ENCODE measurements around the gene TYW5.
"Not testable (repeated sequence)": the region's sequence is repeated elsewhere in the genome, so short reads cannot be mapped to it uniquely, and the experiment has no call there.

Gene TYW5

GRCh38 chr2:199914372-199914958, 40.8 kb downstream of the TYW5 start:
- no peak for DNase-seq (ENCODE audit: low read depth)

GRCh38 chr2:199912553-199913114, 42.7 kb downstream of the TYW5 start:
- not testable (repeated sequence) for DNase-seq (ENCODE audit: low read depth)

- no peak for DNase-seq (ENCODE audit: low read depth)
Observed at GRCh38 chr2:199911877-199912161, 43.5 kb downstream of the TYW5 start.

- DNase-seq (ENCODE audit: low read depth), result peak; percentile 82
Observed at GRCh38 chr2:199911052-199911876, 44.0 kb downstream of the TYW5 start, which contains the start of gene C2orf69. Gene C2orf69, plus strand, starts transcription at chr2:199911293. Its CDS starts 146 bp downstream, at chr2:199911439.

- no peak for DNase-seq (ENCODE audit: low read depth)
Observed at GRCh38 chr2:199910338-199911051, 44.8 kb downstream of the TYW5 start.

GRCh38 chr2:199907008-199907714, 48.1 kb downstream of the TYW5 start:
- DNase-seq (ENCODE audit: low read depth), result no peak

GRCh38 chr2:199903111-199903510, 52.2 kb downstream of the TYW5 start:
- no peak for DNase-seq (ENCODE audit: low read depth)

GRCh38 chr2:199902486-199903110, 52.7 kb downstream of the TYW5 start:
- no peak for DNase-seq (ENCODE audit: low read depth)

- DNase-seq (ENCODE audit: low read depth), result no peak
Observed at GRCh38 chr2:199901942-199902341, 53.3 kb downstream of the TYW5 start.

- DNase-seq (ENCODE audit: low read depth), result no peak
Observed at GRCh38 chr2:199896617-199897016, 58.7 kb downstream of the TYW5 start.

GRCh38 chr2:199895406-199895805, 59.9 kb downstream of the TYW5 start:
- DNase-seq (ENCODE audit: low read depth), result no peak

GRCh38 chr2:199883474-199884212, 71.6 kb downstream of the TYW5 start:
- no peak for DNase-seq (ENCODE audit: low read depth)

- no peak for DNase-seq (ENCODE audit: low read depth)
Observed at GRCh38 chr2:199882667-199883066, 72.6 kb downstream of the TYW5 start.
